ENCODE results near the gene KRAS.

Gene KRAS

GRCh38 chr12:25194722-25195055, 56.0 kb downstream of the KRAS start:
- DNase-seq (ENCODE audit: low read depth): no peak

GRCh38 chr12:25194214-25194613, 56.5 kb downstream of the KRAS start:
- no peak for DNase-seq (ENCODE audit: low read depth)

GRCh38 chr12:25190793-25191192, 59.9 kb downstream of the KRAS start:
- no peak for DNase-seq (ENCODE audit: low read depth)

GRCh38 chr12:25189656-25190055, 61.1 kb downstream of the KRAS start:
- no peak for DNase-seq (ENCODE audit: low read depth)

GRCh38 chr12:25187781-25188180, 62.9 kb downstream of the KRAS start:
- DNase-seq (ENCODE audit: low read depth): peak; percentile 86

- no peak for DNase-seq (ENCODE audit: low read depth)
These were observed 63.8 kb downstream of the KRAS start for GRCh38 chr12:25186788-25187402.

GRCh38 chr12:25186038-25186787, 64.5 kb downstream of the KRAS start:
- no peak for DNase-seq (ENCODE audit: low read depth)

GRCh38 chr12:25184132-25184531, 66.6 kb downstream of the KRAS start:
- no peak for DNase-seq (ENCODE audit: low read depth)

GRCh38 chr12:25182765-25183164, 68.0 kb downstream of the KRAS start:
- no peak for DNase-seq (ENCODE audit: low read depth)

GRCh38 chr12:25162866-25163265, 87.9 kb downstream of the KRAS start:
- no peak for DNase-seq (ENCODE audit: low read depth)

GRCh38 chr12:25156061-25156460, 94.7 kb downstream of the KRAS start:
- DNase-seq (ENCODE audit: low read depth): no peak

GRCh38 chr12:25155022-25155576, 95.6 kb downstream of the KRAS start:
- DNase-seq (ENCODE audit: low read depth): no peak

Data from non-pigmented ciliary epithelial cell (primary cell).